IMR-90 (cell line): Measurements from ENCODE around the gene RAB11B. TPM values are rescaled to one million over a fixed set of nuclear protein-coding genes. Genes with fewer than 3 reads are reported as not detected.
A peak's percentile ranks its signal among the peaks of the same experiment; 100 is the strongest.

ENCODE experiments used
- ATAC-seq: fragments of 200-7000 bp; cut with Tn5 transposase; 2 replicates; pipeline ENCODE4 v1.9.1; 2020; ENCODE audit warnings: low read depth, mild to moderate bottlenecking, moderate library complexity
- BruUV-seq: library from RNA; stranded (reverse); fragments of 400-500 nt; replicated peaks from 2 replicates; lab custom pipeline; 2021; lab: Mats Ljungman, UMichigan
- CTCF ChIA-PET: fragments of 300-600 bp; formaldehyde crosslinking; extraction: SDS; loops from one replicate; lab custom pipeline; 2021; ENCODE audit warnings: antibody characterized with exemption; lab: Yijun Ruan, JAX
- POLR2A ChIA-PET: fragments of 300-600 bp; sonication (Branson Sonifier 250); formaldehyde crosslinking; loops from one replicate; lab custom pipeline; 2022; ENCODE audit warnings: antibody characterized with exemption; ENCODE audit not compliant: unreplicated experiment; lab: Charles Lee
- DNase-seq: peaks from one replicate; pipeline ENCODE4 v3.0.0; 2013
- H2AFZ ChIP-seq: replicated peaks from 2 replicates; pipeline ENCODE3; 2013; ENCODE audit warnings: low read length, mild to moderate bottlenecking; ENCODE audit not compliant: poor library complexity
- H2AK5ac ChIP-seq: 2 replicates; pipeline ENCODE4 v1.6.1; 2013; ENCODE audit warnings: low read depth, low read length, inconsistent platforms
- H2AK9ac ChIP-seq: replicated peaks from 2 replicates; pipeline ENCODE3; 2013; ENCODE audit warnings: mild to moderate bottlenecking, low read depth, low read length, moderate library complexity; ENCODE audit not compliant: poor library complexity
- H2BK120ac ChIP-seq: 2 replicates; pipeline ENCODE4 v1.6.1; 2013; ENCODE audit warnings: low read depth, low read length, inconsistent platforms
- H2BK15ac ChIP-seq: 3 replicates; pipeline ENCODE4 v1.6.1; 2013; ENCODE audit warnings: low read depth, low read length, inconsistent platforms
- H2BK20ac ChIP-seq: 2 replicates; pipeline ENCODE4 v1.6.1; 2013; ENCODE audit warnings: low read depth, mild to moderate bottlenecking, inconsistent platforms, low read length, moderate library complexity
- H2BK5ac ChIP-seq: 2 replicates; pipeline ENCODE4 v1.6.1; 2013; ENCODE audit warnings: mild to moderate bottlenecking, low read depth, low read length, inconsistent platforms; ENCODE audit not compliant: poor library complexity, severe bottlenecking
- H3K14ac ChIP-seq: replicated peaks from 2 replicates; pipeline ENCODE4 v1.6.1; 2013; ENCODE audit warnings: low read depth, low read length, inconsistent platforms
- H3K18ac ChIP-seq: 2 replicates; pipeline ENCODE4 v1.6.1; 2013; ENCODE audit warnings: low read depth, low read length, control low read depth
- H3K23ac ChIP-seq: 2 replicates; pipeline ENCODE4 v1.6.1; 2013; ENCODE audit warnings: low read depth, low read length, inconsistent platforms
- H3K27ac ChIP-seq: 2 replicates; pipeline ENCODE4 v1.5.1; 2013; ENCODE audit warnings: mild to moderate bottlenecking, control low read depth, low read length; ENCODE audit not compliant: insufficient read depth
- H3K27me3 ChIP-seq: 2 replicates; pipeline ENCODE4 v1.6.1; 2013; ENCODE audit warnings: low read length; ENCODE audit not compliant: control insufficient read depth, insufficient read depth
- H3K36me3 ChIP-seq: 2 replicates; pipeline ENCODE4 v1.6.1; 2013; ENCODE audit warnings: low read length, mixed read lengths; ENCODE audit not compliant: control insufficient read depth, insufficient read depth
- H3K4ac ChIP-seq: 2 replicates; pipeline ENCODE4 v1.6.1; 2013; ENCODE audit warnings: low read depth, low read length, inconsistent platforms
- H3K4me1 ChIP-seq: 2 replicates; pipeline ENCODE4 v1.6.1; 2013; ENCODE audit warnings: low read length, mixed read lengths; ENCODE audit not compliant: control insufficient read depth, insufficient read depth
- H3K4me2 ChIP-seq: 2 replicates; pipeline ENCODE4 v1.6.1; 2013; ENCODE audit warnings: low read depth, mild to moderate bottlenecking, control low read depth, low read length, moderate library complexity
- H3K4me3 ChIP-seq: 2 replicates; pipeline ENCODE4 v1.5.1; 2013; ENCODE audit warnings: low read depth, mild to moderate bottlenecking, control low read depth, low read length, moderate library complexity; ENCODE audit not compliant: insufficient read depth
- H3K56ac ChIP-seq: 2 replicates; pipeline ENCODE4 v1.6.1; 2013; ENCODE audit warnings: low read length, inconsistent platforms; ENCODE audit not compliant: insufficient read depth; ENCODE audit errors: extremely low read depth
- H3K79me1 ChIP-seq, 2 experiments: 2 replicates each; pipeline ENCODE4 v1.6.1; 2013; ENCODE audit warnings: low read length in 2 of 2, inconsistent platforms in 1 of 2, low read depth in 1 of 2
- H3K9ac ChIP-seq: 2 replicates; pipeline ENCODE4 v1.6.1; 2013; ENCODE audit warnings: low read depth, low read length, control low read depth
- H3K9me1 ChIP-seq: 2 replicates; pipeline ENCODE4 v1.6.1; 2013; ENCODE audit warnings: low read length, inconsistent platforms; ENCODE audit not compliant: insufficient read depth
- H3K9me3 ChIP-seq: 2 replicates; pipeline ENCODE4 v1.6.1; 2013; ENCODE audit warnings: low read length; ENCODE audit not compliant: control insufficient read depth, insufficient read depth
- H4K20me1 ChIP-seq: 2 replicates; pipeline ENCODE4 v1.6.1; 2013; ENCODE audit warnings: low read length, inconsistent platforms; ENCODE audit not compliant: insufficient read depth
- H4K5ac ChIP-seq: 2 replicates; pipeline ENCODE4 v1.6.1; 2013; ENCODE audit warnings: mild to moderate bottlenecking, low read depth, low read length, control low read depth
- H4K8ac ChIP-seq, 2 experiments: 2 replicates each; pipeline ENCODE4 v1.6.1; 2013; ENCODE audit warnings: low read depth in 2 of 2, low read length in 2 of 2, control low read depth in 1 of 2, inconsistent platforms in 1 of 2
- H4K91ac ChIP-seq: 2 replicates; pipeline ENCODE4 v1.6.1; 2013; ENCODE audit warnings: low read depth, low read length, inconsistent platforms; ENCODE audit not compliant: insufficient read depth
- BHLHE40 ChIP-seq: fragments of 150-350 bp; IDR thresholded peaks from 2 replicates; pipeline ENCODE4 v1.6.1; 2016; ENCODE audit warnings: mild to moderate bottlenecking, low read depth, low read length
- CEBPB ChIP-seq: IDR thresholded peaks from 2 replicates; pipeline ENCODE4 v1.6.1; 2012; ENCODE audit warnings: low read depth, low read length, improper control_type of control experiment
- POLR2A ChIP-seq: IDR thresholded peaks from 2 replicates; pipeline ENCODE4 v1.6.1; 2012; ENCODE audit warnings: mild to moderate bottlenecking, low read depth, low read length
- RCOR1 ChIP-seq: IDR thresholded peaks from 2 replicates; pipeline ENCODE4 v1.6.1; 2012; ENCODE audit warnings: mild to moderate bottlenecking, low read length, improper control_type of control experiment; ENCODE audit not compliant: insufficient replicate concordance
- WGBS, 2 experiments: methylation state at CpG; one replicate each; pipeline versions ENCODE4 v1.1.5 to v1.1.7; 2013; ENCODE audit warnings: missing lambda C conversion rate in 2 of 2; ENCODE audit not compliant: insufficient read length in 1 of 2; ENCODE audit errors: extremely low coverage in 2 of 2; 5-methylcytosine and 5-hydroxymethylcytosine counted together
- dilution Hi-C: fragments of 300-500 bp; cut with HindIII; formaldehyde crosslinking; loops from one replicate; pipeline ENCODE4 v1.14.3; 2018; ENCODE audit warnings: low sequenced_read_pairs; ENCODE audit not compliant: unreplicated experiment
- in situ Hi-C: fragments of 300-500 bp; cut with MboI; formaldehyde crosslinking; loops from 3 replicates; pipeline ENCODE4 v1.14.3; 2019; ENCODE audit warnings: low sequenced_read_pairs, inconsistent platforms, mixed read lengths
- intact Hi-C: fragments of 100-400 bp; cut with micrococcal nuclease; formaldehyde crosslinking; loops from 2 replicates; pipeline ENCODE4 v1.10.0; 2022
- polyA plus RNA-seq, 3 experiments: library from polyadenylated mRNA; depleted of rRNA; stranded (reverse); fragments of >200 nt; gene quantifications; 2 replicates each; pipeline ENCODE4 v1.2.3, GENCODE V29; 2012; ENCODE audit warnings: low replicate concordance in 1 of 3
- total RNA-seq: library from RNA; depleted of rRNA; stranded (reverse); fragments of >200 nt; gene quantifications from 2 replicates; pipeline ENCODE4 v1.2.3, GENCODE V29; 2012
- TF ChIP-seq, protein P1 (sequence below): fragments of 150-350 bp; IDR thresholded peaks from 2 replicates; pipeline ENCODE4 v1.6.1; 2017; ENCODE audit warnings: mild to moderate bottlenecking, antibody characterized with exemption, low read length, low read depth

The RAB11B gene
- total and polyA plus RNA-seq, 2 of the 4 experiments (the other 2 are of a cell fraction): 8.2 to 117 TPM

DNA sequence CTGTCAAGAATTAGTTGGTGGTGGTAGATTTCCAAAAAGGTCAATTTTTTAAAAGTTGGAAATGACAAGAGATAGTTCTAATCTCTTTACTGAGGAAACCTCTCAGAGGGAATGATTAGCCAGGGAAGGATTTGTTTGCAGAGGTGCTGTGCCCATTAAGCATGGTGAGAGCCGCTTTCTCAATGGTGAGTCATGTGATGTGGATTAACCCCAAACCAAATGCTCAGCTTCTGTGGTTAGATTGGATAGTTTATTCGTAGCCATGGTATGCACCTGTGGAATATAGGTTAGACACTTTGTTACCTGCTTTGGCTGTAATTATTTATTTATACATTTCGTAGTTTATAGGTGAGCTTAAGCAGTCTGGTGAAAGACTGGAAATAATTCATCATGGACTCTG lies 61.7 kb downstream of the RAB11B start:
- Histone ChIP-seq H3K4ac (no peak overlapping the region), H2BK5ac (no peak overlapping the region), H3K4me3 (no peak overlapping the region), H2BK20ac (no peak overlapping the region), H3K27ac (no peak overlapping the region), H3K36me3 (peaks cover 17% of the 10 kb centered on the region), H2BK120ac (no peak overlapping the region), H2AK5ac (no peak overlapping the region), H3K27me3 (no peaks in the 10 kb centered on the region), H3K14ac (0 out of 2 replicates have a peak overlapping the region, but pooled peaks have one; percentile 2), H3K9ac (no peak overlapping the region), H4K8ac (no peak overlapping the region), H3K4me1 (peaks cover 16% of the 10 kb centered on the region), H3K9me1 (peaks cover 44% of the 10 kb centered on the region), H2AK9ac (no peak overlapping the region), H3K56ac (no peak overlapping the region), H2AFZ (no peak overlapping the region), H4K5ac (no peak overlapping the region), H3K9me3 (no peaks in the 10 kb centered on the region), H3K79me1 (peaks cover 4 to 82% of the 10 kb centered on the region in 2 experiments), H4K20me1 (peaks cover 99% of the 10 kb centered on the region), H3K23ac (no peak overlapping the region), H3K18ac (no peak overlapping the region), H3K4me2 (peak overlapping the region; percentile 32; the same call in 1 of the 2 replicates), H4K91ac (no peak overlapping the region), H2BK15ac (no peak overlapping the region)
- CTCF ChIA-PET: interaction anchor here (0.6 to 1.1 kb wide), 2 partner anchors 24 to 131 kb away, joined by 3 to 4 read pairs; no protein-coding TSS in a partner anchor
- TF ChIP-seq BHLHE40: peak; percentile 63; the same call in 1 of the 2 replicates
- peak; percentile 80 for TF ChIP-seq RCOR1
- TF ChIP-seq POLR2A: no peak
- TF ChIP-seq, protein P1, sequence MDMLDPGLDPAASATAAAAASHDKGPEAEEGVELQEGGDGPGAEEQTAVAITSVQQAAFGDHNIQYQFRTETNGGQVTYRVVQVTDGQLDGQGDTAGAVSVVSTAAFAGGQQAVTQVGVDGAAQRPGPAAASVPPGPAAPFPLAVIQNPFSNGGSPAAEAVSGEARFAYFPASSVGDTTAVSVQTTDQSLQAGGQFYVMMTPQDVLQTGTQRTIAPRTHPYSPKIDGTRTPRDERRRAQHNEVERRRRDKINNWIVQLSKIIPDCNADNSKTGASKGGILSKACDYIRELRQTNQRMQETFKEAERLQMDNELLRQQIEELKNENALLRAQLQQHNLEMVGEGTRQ: peak; percentile 53
- TF ChIP-seq CEBPB: peak; percentile 68
- no TSS peak for BruUV-seq
- intact Hi-C loops (no loop called here), dilution Hi-C loops (no loop called here), in situ Hi-C loops (no loop called here)
- POLR2A ChIA-PET: no interaction called here
- WGBS, 2 experiments: no CpG with 5 or more reads among the region's 3 CpGs
- ATAC-seq: peak; percentile 72
- DNase-seq: peak; percentile 79
